NCI-H460 (cell line): Measurements from ENCODE around the gene FAU. TPM values are rescaled to one million over a fixed set of nuclear protein-coding genes. Genes with fewer than 3 reads are reported as not detected.
"Not testable (repeated sequence)": the region's sequence is repeated elsewhere in the genome, so short reads cannot be mapped to it uniquely, and the experiment has no call there.

Source experiments
- DNase-seq: peaks from one replicate; pipeline ENCODE4 v3.0.0-alpha.2; 2016; ENCODE audit warnings: low read depth; ENCODE audit errors: extremely low read depth
- total RNA-seq: library from RNA; depleted of rRNA; stranded (reverse); fragments of >200 nt; shearing (Covaris generic); gene quantifications from 2 replicates; pipeline ENCODE4 v1.2.3, GENCODE V29; 2014

FAU gene
- total RNA-seq, 1 experiment from 2014 or later: 345 TPM

- no peak for DNase-seq
Measured at GRCh38 chr11:65124480-65125196, 2.7 kb upstream of the FAU start.

GRCh38 chr11:65121447-65121864, 478 bp downstream of the FAU start:
- no peak for DNase-seq

- no peak for DNase-seq
Measured at GRCh38 chr11:65120831-65121230, 1.1 kb downstream of the FAU start.

- no peak for DNase-seq
Measured at GRCh38 chr11:65119670-65119995, 2.3 kb downstream of the FAU start.

- not testable (repeated sequence) for DNase-seq
Measured at GRCh38 chr11:65118891-65119669, 2.9 kb downstream of the FAU start.

- no peak for DNase-seq
Measured at GRCh38 chr11:65118097-65118837, 3.7 kb downstream of the FAU start.

GRCh38 chr11:65117206-65118096, 4.5 kb downstream of the FAU start, which contains the start of gene ZNHIT2:
Gene ZNHIT2 (minus strand): TSS chr11:65117701. CDS start chr11:65117653, 48 bp downstream.
- peak; percentile 96 for DNase-seq

- DNase-seq: no peak
Measured at GRCh38 chr11:65116370-65117205, 5.3 kb downstream of the FAU start.

GRCh38 chr11:65115361-65116082, 6.4 kb downstream of the FAU start:
- no peak for DNase-seq

GRCh38 chr11:65114538-65115171, 7.3 kb downstream of the FAU start:
- no peak for DNase-seq

- DNase-seq: no peak
Measured at GRCh38 chr11:65113839-65114238, 8.1 kb downstream of the FAU start.

GRCh38 chr11:65113361-65113756, 8.6 kb downstream of the FAU start:
- DNase-seq: no peak

GRCh38 chr11:65112546-65113360, 9.2 kb downstream of the FAU start:
- DNase-seq: no peak

- DNase-seq: peak; percentile 87
Measured at GRCh38 chr11:65111744-65112545, 10.0 kb downstream of the FAU start, which contains the start of gene TM7SF2. Gene TM7SF2 (plus strand): TSS chr11:65111872. CDS start chr11:65112016, 144 bp downstream.

GRCh38 chr11:65111159-65111743, 10.7 kb downstream of the FAU start:
- DNase-seq: no peak

GRCh38 chr11:65110354-65110861, 11.5 kb downstream of the FAU start:
- peak; percentile 72 for DNase-seq
